ENCODE results near the gene PRR19. TPM values are rescaled to one million over a fixed set of nuclear protein-coding genes. Genes with fewer than 3 reads are reported as not detected.
A peak's percentile ranks its signal among the peaks of the same experiment; 100 is the strongest.

Gene PRR19
- total and polyA plus RNA-seq, 10 of the 15 experiments (the other 5 are each of a cell fraction or from before 2014, with no cell fraction given): 0.09 to 1.7 (median 0.73) TPM; not detected in 1

- peak; percentile 97 for TF ChIP-seq ZNF384 (IDR thresholded peaks at IDR 0.05; ENCODE audit: borderline replicate concordance, low read depth, low read length)
- peak; percentile 99 for TF ChIP-seq CEBPZ (IDR thresholded peaks at IDR 0.05; ENCODE audit: low read depth, low read length)
- no peak for TF ChIP-seq ATF7 (IDR thresholded peaks at IDR 0.05; ENCODE audit: low read depth)
- no peak for TF ChIP-seq PAX5 (IDR thresholded peaks at IDR 0.05; ENCODE audit: borderline replicate concordance, low read depth, low read length)
- no peak for TF ChIP-seq ZNF592 (IDR thresholded peaks at IDR 0.05)
- TF ChIP-seq CTCF (IDR thresholded peaks at IDR 0.05 in 2 of 3, conservative IDR thresholded peaks at IDR 0.05 in 1 of 3; ENCODE audit: control insufficient read depth in 2 of 3, extremely low read depth in 1 of 3, insufficient read depth in 1 of 3, low read depth in 3 of 3, low read length in 3 of 3): no peak
- no peak for TF ChIP-seq EZH2 (IDR thresholded peaks at IDR 0.05; ENCODE audit: borderline replicate concordance, control insufficient read depth, low read depth, low read length)
- TF ChIP-seq ZNF207 (IDR thresholded peaks at IDR 0.05; ENCODE audit: borderline replicate concordance): no peak
- TF ChIP-seq GATAD2B (conservative IDR thresholded peaks at IDR 0.05; ENCODE audit: low read depth): no peak
- TF ChIP-seq ZNF274 (IDR thresholded peaks at IDR 0.05; ENCODE audit: insufficient read depth, insufficient read length): no peak
- no peak for TF ChIP-seq MEF2A (IDR thresholded peaks at IDR 0.05; ENCODE audit: insufficient read depth, low read depth, low read length)
- TF ChIP-seq BCL11A (IDR thresholded peaks at IDR 0.05; ENCODE audit: low read depth, low read length): no peak
- TF ChIP-seq NFIC (IDR thresholded peaks at IDR 0.05; ENCODE audit: low read depth, low read length): no peak
- peak; percentile 6; the same call in 1 of the 3 replicates for TF ChIP-seq POU2F2 (IDR thresholded peaks at IDR 0.05; ENCODE audit: borderline replicate concordance, low read depth, low read length)
- no peak for TF ChIP-seq CBX3 (IDR thresholded peaks at IDR 0.05; ENCODE audit: borderline replicate concordance, low read depth)
- no peak for TF ChIP-seq SRF (IDR thresholded peaks at IDR 0.05; ENCODE audit: low read depth in 2 of 2, low read length in 2 of 2)
- TF ChIP-seq TCF12 (IDR thresholded peaks at IDR 0.05; ENCODE audit: low read depth, low read length): no peak
- TF ChIP-seq SREBF1 (IDR thresholded peaks at IDR 0.05; ENCODE audit: low read length): peak; percentile 78
- TF ChIP-seq BMI1 (IDR thresholded peaks at IDR 0.05; ENCODE audit: borderline replicate concordance): no peak
- no peak for TF ChIP-seq JUND (IDR thresholded peaks at IDR 0.05; ENCODE audit: low read depth, low read length)
These were observed 33.0 kb upstream of the PRR19 start, which contains the start of gene CIC (continued) for GRCh38 chr19:42268704-42269477.

Measured in GM12878 (cell line).